HG03457 (cell line): Measurements from ENCODE around the gene NFIX.

Experiments used
- ATAC-seq: cut with Tn5 transposase; IDR thresholded peaks from one replicate; pipeline ENCODE4 v1.9.1; 2021; ENCODE audit warnings: moderate number of reproducible peaks; ENCODE audit not compliant: unreplicated experiment

NFIX gene

DNA sequence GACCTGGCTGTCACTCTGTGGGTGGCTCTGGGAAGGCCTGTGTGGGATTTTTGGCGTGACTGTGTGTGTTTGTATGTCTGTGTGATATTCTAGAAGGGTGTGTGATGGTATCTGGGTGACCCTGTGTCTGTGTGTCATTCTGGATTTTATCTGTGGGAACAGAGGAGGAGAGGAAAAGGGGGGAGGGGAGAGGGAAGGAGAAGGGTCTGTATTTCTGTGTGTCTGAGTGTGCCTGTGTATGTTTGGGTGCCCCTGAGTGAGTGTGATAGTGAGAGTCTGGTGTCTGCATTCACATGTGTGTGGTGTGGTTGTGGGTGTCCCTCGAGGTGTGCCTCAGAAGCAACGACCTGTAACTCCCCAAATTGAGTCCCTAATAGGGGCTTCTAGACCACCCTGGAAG is 8.1 kb upstream of the NFIX start:
- no peak for ATAC-seq

DNA sequence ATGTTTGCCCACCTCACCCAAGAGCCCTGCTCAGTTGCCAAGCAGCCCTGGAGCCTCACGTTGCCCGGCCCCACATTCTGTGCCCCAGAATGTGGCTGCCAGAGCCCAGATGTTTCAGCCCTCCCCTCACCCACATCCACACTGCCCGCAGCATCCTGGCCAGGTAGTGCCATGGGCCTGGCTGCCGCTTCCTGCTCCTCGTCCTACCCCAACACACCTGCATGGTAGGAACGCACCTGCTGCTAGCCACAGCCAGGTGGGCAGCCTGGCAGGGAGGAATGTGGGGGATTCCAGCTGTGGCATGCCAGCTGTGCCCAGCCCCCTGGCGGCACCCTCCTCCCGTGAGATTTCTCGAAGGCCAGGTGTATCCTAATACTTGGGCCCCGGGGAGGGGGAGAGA is 7.5 kb upstream of the NFIX start:
- no peak for ATAC-seq

DNA sequence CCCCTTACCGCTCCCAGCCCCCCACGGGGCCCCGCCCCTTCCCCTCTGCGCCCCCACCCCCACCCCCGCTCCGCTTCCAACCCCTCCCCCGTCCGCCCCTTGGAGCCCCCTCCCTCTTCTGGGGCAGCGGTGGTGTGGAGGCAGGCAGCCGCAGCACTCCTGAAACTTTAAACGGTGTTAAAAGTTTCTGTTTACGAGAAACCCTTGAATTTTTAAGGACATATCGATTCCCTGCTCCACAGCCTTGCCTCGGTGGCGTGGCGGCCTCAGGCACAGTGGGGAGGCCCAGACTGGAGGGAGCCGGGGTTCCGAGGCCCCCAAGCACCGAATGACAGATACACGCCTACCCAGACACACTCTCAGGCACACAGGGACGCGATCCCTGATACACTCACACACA is 4.8 kb upstream of the NFIX start:
- ATAC-seq: no peak

DNA sequence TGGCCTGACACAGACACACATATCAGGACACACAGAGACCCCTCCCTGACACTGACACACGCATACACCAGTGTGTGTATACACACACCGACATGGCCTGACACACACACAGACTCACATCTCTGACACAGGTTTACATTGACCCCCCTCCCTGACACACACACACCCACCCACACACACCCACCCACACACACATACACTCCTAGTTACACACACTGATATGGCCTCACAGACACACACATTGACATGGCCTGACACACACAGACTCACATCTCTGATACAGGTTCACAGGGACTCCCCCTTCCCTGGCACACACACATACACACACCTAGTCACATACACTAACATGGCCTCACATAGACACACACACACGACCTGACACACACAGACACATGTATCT is 4.4 kb upstream of the NFIX start:
- ATAC-seq: no peak

DNA sequence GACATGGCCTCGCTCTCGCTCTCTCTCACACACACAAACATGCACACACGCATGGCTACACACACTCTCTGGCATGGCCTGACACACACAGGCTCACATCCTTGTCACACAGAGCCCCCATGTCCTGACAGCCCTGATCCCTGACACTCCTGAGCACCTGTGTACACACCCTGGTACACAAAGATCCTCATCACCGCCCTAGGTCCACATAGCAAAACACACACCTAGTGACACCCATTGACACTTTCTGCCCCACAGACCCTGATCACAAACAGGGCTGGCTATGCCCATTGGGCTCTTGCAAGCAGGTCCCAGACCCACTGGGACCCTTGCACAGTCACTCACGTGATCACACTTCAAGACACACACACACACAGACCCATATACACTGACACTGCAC is 4.0 kb upstream of the NFIX start:
- ATAC-seq: no peak

DNA sequence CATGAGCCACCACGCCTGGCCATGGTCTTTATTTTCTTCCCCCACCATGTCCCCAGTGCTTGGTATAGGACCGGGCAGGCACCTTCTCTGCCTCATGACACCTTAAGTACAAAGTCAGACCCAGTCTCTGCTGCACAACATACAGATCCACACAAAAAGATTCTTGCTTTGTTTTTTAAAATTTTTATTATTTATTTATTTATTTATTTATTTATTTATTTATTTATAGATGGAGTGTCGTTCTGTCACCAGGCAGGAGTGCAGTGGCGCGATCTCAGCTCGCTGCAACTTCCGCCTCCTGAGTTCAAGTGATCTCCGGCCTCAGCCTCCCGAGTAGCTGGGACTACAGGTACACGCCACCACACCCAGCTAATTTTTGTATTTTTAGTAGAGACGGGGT is 2.5 kb upstream of the NFIX start:
- ATAC-seq: no peak

DNA sequence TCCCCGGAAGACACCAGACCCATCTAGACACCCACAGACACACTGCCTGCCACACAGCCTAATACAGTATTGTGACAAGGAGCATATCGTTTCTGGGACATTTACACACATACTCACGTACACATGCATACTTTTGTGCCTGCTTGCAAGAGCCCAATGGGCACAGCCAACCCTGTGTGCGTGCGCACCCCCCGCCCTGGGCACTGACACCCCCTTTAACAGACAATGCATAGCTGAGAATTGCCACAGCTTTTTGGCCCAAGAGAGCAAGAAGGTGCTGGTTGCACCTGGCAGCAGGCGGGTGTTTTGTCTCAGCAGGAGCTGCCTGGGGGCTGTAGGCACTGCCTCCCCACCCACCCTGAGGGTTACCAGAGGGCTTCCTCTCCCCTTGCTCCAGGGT is 1.7 kb upstream of the NFIX start:
- ATAC-seq: no peak

DNA sequence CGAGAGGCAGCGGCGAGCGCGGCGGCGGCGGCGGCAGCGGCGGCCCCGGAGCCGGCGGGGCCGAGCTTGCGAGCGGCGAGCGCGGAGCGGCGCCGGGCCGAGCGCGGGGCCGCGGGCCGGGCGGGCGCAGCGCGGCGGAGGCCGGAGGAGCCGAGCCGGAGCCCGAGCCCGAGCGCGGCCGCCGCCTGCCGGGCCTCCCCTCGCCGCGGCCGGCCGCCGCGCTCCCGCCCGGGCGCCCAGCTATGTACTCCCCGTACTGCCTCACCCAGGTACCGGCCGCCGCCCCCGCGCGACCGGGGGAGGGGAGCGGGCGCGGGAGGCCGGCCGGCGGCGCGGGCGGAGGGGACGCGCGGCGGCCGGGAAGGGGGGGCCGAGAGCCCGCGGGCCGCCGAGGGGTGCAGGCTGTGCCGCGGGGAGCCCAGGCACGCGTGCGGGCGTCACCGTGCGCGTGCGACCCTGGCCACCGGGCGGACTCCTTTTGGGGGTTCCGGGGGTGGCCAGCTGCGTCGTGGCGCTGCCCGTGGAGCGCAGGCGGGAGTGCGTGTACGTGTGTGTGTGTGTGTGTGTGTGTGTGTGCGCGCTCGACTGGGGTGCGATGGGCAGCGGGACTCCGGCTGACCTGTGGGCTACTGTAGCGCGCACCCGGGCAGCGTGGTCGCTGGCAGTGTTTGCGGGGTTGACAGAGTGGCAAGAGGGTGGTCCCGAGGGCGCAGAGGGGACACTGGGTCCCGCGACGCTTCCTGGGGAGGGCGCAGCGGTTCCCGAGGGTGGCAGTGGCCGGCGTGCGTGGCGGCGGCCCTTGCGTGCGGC is 526 bp downstream of the NFIX start:
- ATAC-seq: no peak

DNA sequence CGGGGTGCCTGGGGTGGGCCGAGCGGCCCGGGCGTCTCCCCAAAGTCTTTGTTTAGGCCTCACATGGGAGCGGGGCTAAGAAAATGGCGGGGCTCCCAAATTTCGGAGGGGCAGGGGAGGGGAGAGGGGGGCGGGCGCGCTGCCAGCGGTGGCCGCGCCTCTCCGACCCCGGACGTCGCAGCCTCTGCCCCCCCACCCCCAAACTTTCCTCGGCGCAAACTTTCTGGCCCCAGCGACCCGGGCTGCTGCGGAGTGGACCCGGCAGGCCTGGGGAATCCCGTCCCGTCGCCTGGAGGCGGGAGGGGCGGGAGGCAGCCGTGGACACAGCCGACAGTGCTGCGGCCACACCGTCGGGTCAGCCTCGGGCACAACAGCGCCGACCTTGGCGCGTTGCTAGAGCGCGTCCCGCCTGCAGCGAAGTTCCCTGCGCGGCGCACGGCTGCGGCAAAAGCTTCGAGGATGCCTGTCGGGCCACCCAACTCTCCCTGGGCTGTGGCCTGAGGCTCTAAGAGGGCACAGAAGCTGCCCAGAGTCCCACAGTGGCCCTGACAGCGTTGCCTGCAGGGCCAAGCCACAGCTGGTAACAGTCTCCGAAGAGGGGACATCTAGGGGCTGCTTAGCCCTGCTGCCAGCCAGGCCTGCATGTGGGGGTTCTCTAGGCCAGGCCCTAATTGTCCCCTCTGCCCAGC is 1.3 kb downstream of the NFIX start:
- no peak for ATAC-seq

DNA sequence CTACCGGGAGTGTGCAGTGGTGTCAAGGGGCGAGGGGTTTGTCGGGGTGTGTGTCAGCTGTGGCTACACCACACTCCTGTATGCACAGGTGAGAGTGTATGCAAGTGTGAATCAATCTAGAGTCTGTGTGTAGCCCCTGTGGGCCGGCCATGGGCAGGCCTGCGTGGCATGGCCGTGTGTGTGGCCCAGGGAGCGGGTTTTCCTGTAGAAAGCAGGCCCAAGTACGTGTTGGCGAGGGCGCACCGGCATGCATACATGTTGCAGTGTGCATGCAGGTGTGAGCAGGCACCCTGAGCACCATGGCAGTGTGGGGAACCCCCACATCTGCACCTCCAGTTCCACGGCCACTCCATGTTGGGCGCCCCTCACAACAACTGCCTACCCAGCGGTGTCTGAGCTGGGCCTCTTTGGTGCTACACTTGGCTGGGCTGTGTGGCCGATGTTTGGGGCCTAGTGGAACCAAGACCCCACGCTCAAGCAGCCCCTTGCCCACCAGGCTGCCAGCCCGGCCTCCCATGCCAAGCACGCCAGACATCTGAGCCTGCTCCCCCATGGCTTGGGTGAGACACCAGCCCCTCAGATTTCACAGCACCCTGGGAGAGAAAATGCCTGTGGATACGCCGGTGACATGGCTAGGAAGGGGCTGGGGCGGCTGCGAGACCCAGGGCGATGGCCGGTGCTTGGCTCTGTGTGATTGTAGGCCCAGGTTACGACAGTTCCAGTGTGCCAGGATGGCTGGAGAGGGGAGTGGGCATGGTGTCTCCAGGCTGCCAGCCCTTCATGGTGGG is 2.1 kb downstream of the NFIX start:
- no peak for ATAC-seq

DNA sequence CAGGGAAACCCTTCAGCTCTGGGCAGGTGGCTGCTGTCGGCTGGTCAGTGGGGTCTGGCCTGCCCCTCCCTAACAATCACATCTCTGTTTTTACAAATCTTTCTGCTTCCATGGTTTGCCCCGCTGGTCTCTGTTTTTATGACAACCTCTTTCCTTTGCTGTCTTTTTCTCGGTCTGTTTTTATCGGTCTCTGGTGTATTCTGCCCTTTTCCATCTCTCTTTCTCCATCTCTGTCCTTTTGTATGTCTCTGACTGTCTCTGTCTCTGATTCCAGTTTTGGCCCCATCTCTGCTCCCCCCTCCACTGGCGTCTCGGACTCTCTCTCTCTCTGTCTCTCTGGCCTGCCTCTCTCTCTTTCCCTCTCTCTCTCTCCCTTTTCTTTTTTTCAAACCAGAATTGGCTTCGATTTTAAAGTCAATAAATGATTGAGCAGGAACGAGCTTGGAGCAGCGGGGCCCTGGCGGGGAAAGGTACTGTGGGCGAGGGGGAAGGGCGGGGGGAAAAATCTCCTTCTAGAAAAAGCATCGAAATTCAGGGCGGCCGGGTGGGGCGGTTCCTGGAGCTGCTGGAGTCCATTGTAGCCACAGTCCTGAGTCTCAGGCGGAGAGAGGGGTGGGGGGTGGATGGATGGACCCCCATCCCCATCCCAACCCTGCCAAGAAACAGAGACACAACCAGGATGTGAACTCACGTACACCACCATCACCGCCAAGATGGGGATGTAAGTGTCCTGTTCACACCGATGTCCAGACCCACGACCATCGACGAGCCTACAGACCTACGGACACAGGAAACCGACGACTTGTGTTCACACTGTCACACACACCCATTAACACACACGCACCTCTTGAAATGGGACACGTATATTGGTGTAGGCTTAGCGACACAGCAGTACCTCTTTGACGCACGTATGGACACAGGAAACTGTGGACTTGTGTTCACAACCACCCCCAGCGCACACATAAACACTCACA is 3.0 kb downstream of the NFIX start:
- no peak for ATAC-seq

DNA sequence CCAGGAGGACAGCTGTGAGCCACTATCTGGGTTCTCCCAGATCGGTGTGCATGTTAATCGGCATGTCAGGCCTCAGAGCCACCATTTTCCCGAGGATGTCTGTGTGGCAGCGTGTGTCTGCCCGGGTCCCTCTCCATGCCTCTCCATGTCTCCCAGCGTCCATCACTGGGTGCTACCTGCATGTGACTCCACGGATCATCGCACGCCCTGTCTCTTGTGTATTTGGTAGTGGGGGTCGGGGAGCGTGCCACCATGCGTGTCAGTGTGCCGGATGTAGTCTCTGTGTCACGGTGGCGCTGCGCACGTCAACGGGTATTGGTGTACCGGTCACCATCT is 5.9 kb downstream of the NFIX start:
- no peak for ATAC-seq

DNA sequence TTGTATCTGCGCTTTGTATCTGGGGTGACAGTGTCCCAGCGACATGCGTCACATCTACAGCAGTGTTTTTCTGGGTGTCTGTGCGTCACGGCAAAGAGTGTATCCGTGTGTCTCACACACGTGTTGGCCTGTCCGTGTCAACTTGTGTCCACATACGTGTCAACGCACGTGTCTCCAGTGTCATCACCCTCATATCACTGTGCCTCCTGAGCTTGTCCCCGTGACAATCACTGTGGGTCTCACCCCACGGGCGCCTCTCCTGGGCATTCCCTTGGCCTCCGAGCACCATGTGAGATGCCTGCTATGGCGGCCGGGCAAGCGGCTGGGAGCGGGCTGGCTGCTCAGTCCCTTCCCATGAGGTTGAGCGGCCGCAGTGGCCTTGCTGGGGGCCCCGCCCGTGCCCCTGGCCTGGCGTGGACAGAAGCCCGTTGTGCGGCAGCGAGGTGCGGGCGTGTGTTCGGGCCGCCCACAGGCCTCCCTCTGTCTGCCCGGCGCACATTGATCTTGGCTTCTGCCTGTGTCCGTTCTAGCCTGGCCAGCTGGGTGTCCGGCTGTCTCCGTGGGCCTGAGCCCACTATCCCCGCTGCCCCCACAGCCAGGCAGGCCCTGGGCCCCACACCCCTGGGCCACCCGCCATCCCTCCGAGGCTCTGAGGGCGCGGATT is 6.4 kb downstream of the NFIX start:
- no peak for ATAC-seq

DNA sequence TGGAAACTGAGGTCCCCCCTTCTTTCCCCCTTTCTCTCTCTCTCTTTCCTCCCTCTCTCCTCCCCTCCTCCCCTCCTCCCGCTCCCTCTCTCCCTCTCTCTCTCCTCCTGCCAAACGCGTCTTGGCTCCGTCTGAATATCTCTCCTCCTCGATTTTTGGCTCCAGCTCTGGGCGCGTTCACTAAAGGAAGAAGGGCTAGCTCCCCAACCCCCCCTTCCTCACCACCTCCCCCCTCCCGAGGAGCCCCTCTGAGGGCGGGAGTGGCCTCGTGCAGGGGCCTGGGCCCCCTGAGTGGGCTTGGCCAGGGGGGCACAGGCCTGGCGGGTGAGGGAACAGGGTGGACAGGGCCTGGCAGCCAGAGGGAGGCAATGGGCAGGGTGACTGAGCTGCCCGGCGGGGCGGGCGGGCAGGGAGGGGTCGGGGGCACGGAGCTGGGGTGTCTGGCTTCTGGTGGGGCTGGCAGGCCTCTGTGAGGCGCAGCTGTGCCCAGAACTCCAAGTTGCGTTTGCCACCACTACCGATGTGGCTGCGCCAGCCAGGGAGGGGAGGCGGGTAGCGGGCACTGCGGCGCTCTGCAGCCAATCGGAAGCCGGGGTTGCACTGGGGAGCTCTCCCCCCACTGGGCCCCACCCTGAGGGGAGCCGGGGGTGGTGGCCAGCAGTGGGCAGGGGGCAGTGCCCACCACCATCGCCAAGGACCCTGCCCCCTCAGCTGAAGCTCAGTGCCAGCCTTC is 7.1 kb downstream of the NFIX start:
- no peak for ATAC-seq

DNA sequence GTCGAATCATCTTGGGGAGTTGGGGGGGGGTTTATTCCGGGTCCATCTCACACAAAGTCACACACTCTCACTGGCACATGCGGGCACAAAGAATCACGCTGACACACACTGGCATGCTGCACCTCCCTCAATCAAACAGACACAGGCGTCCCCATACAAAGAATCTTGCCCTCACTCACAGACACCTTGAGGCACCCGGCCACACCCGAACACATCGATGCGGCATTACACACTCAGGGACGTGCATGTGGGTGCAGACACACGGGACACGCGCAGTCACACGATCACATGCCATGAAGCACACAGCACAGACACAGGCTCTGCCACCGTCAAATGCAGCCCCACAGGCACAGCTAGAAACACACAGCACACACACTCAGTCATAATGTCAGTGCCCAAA is 7.8 kb downstream of the NFIX start:
- no peak for ATAC-seq

DNA sequence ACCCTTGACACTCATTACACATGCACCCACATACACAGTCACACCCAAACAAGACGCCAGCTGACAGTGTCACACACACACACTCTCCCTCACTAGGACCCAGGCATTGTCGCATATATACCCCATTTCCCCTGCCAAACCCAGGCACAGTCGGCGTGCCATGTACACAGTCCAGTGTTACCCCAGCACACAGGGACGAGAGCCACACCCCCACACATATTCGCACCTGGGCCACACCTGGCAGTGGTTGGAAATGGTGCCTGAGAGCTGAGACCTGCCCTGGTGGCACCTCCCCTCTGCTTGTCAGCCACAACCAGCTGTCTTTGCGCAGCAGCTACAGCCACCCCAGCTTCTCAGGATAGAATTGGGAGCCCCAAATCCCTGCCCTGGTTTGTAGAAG is 9.0 kb downstream of the NFIX start:
- no peak for ATAC-seq

DNA sequence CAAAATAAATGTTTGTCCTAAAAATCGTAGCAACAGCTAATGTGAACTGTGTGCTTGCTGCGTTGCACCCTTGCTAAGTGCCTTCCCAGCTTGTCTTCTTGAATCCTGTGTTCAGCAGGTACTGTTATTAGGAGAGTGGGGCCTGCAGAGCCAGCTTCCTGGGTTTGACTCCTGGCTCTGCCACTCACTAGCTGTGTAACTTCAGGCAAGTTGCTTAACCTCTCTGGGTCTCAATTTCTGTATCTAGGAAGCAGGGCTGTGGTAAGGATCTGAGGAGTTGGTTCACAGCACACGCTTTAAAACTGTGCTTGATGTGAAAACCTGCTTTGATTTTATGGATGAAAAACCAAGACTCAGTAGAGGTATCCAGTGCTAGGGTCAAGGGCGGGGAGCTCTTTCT is 10.0 kb downstream of the NFIX start:
- no peak for ATAC-seq

DNA sequence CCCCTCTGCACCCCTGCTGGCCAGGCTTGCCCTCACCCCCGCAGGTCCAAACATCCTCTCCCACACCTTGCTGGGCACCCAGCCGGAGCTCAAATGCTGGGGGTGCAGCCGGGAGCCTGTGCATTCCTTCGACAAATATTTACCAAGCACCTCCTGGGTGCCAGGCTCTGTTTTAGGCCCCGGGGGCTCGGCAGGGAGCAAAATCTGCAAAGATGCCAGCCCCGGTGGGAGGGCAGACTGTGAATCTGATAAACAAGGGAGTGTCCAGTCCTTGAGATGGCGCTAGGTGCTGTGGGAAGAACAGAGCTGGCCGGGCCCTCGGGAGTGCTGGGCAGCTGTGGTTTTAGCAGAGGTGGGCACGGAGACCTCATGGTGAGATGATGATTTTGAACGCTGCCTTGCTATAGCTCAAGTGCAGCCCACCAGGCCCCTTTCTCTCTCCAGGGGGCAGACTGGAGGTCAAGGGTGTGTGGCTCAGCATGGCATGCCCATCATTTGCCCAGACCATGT is 10.6 kb downstream of the NFIX start:
- ATAC-seq: no peak
